HepG2 (cell line): Measurements from ENCODE around the gene USP40.

Experiments
- CBX2 ChIP-seq, 2 experiments: fragments of 200-600 bp in 1 of 2; sonication (generic); formaldehyde crosslinking in 1 of 2; IDR thresholded peaks; 2 replicates each; pipeline versions ENCODE4 v1.7.0 to v1.8.1; 2018 to 2022; ENCODE audit warnings: low read depth in 2 of 2, low read length in 1 of 2, mild to moderate bottlenecking in 1 of 2, missing genetic modification reagents in 1 of 2
- EZH2 ChIP-seq: conservative IDR thresholded peaks from 2 replicates; pipeline ENCODE4 v1.6.1; 2012; ENCODE audit warnings: mild to moderate bottlenecking, low read depth, low read length, moderate library complexity
- ZNF263 ChIP-seq: sonication (generic); formaldehyde crosslinking; IDR thresholded peaks from 2 replicates; pipeline ENCODE4 v1.4.0; 2020; ENCODE audit warnings: missing genetic modification reagents

DNA sequence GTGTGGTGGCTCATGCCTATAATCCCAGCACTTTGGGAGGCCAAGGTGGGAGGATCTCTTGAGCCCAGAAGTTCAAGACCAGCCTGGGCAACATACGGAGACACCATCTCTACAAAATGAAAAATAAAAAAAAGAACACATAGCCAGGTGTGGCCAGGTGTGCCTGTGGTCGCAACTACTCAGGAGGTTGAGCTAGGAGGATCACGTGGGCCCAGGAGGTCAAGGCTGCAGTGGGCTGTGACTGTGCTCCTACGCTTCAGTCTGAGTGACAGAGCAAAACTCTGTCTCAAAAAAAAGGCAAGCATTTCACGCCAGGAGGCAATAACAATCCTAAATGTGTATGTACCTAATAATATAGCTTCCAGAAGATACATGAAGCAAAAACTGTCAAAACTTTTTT lies 27.8 kb downstream of the USP40 start:
- TF ChIP-seq ZNF263 (CRISPR knock-in tag) (no peak), CBX2 (IDR thresholded peaks at IDR 0.05; ENCODE audit: low read depth, low read length) (no peak), CBX2 (CRISPR knock-in tag; IDR thresholded peaks at IDR 0.05; ENCODE audit: low read depth) (no peak), EZH2 (no peak)
